Upper lobe of left lung (tissue), 6 donors: ENCODE measurements around the gene ZG16. TPM values are rescaled to one million over a fixed set of nuclear protein-coding genes. Genes with fewer than 3 reads are reported as not detected.
A peak's percentile ranks its signal among the peaks of the same experiment; 100 is the strongest.

ENCODE experiments used
- ATAC-seq, 2 donors: fragments of 200-7000 bp; cut with Tn5 transposase; one replicate each; pipeline ENCODE4 v1.9.1; 2022; ENCODE audit warnings: mild to moderate bottlenecking in 2 of 2, moderate library complexity in 2 of 2; ENCODE audit not compliant: low FRiP score in 2 of 2
- DNase-seq, 2 donors: peaks; one replicate each; pipeline ENCODE4 v3.0.0-alpha.2; 2019 to 2020
- H3K27ac ChIP-seq, 4 donors: fragments of 200-600 bp; sonication (generic); one replicate each; pipeline ENCODE4 v1.5.1; 2016 to 2019
- H3K27me3 ChIP-seq, 4 donors: fragments of 200-600 bp; sonication (generic); one replicate each; pipeline ENCODE4 v1.5.1; 2017 to 2019
- H3K36me3 ChIP-seq, 4 donors: fragments of 200-600 bp; sonication (generic); one replicate each; pipeline ENCODE4 v1.5.1; 2016 to 2019
- H3K4me1 ChIP-seq, 4 donors: fragments of 200-600 bp; sonication (generic); one replicate each; pipeline ENCODE4 v1.5.1; 2018 to 2019
- H3K4me3 ChIP-seq, 4 donors: fragments of 200-600 bp; sonication (generic); one replicate each; pipeline ENCODE4 v1.5.1; 2017 to 2019; ENCODE audit warnings: mild to moderate bottlenecking in 2 of 4, moderate library complexity in 1 of 4
- H3K9me3 ChIP-seq, 4 donors: fragments of 200-600 bp; sonication (generic); one replicate each; pipeline ENCODE4 v1.5.1; 2018 to 2019
- EP300 ChIP-seq, 4 donors: sonication (generic); formaldehyde crosslinking; IDR thresholded peaks; one replicate each; pipeline ENCODE4 v1.5.1; 2017; ENCODE audit warnings: antibody characterized with exemption in 4 of 4, control low read depth in 2 of 4
- POLR2A ChIP-seq, 4 donors: fragments of 450-650 bp; IDR thresholded peaks; one replicate each; pipeline ENCODE4 v1.5.1; 2016 to 2017; ENCODE audit warnings: antibody characterized with exemption in 4 of 4, mild to moderate bottlenecking in 2 of 4
- POLR2AphosphoS5 ChIP-seq, 2 donors: sonication (generic); formaldehyde crosslinking; IDR thresholded peaks; one replicate each; pipeline ENCODE4 v1.5.1; 2017; ENCODE audit warnings: antibody characterized with exemption in 2 of 2
- WGBS, 2 donors: methylation state at CpG; one replicate each; pipeline ENCODE4 v1.1.5; 2017 to 2018; 5-methylcytosine and 5-hydroxymethylcytosine counted together
- total RNA-seq, 6 donors: library from RNA; depleted of rRNA in 4 of 6; stranded (reverse); fragments of >200 nt in 4 of 6; gene quantifications; one replicate each; pipeline versions ENCODE4 v1.1.0 to v1.2.1, GENCODE V29; 2016 to 2021
- TF ChIP-seq, protein P1 (sequence below), 6 experiments: fragments of 450-650 bp in 4 of 6; fragments of 200-600 bp in 2 of 6; sonication (generic) in 2 of 6; IDR thresholded peaks; one replicate each; pipeline ENCODE4 v1.5.1; 2016 to 2019; ENCODE audit warnings: antibody characterized with exemption in 6 of 6
- donor health status: DM: no; HTN: no; CAD: no; lungs with moderate emphysema.
- donor health status: DM: no; HTN: yes; CAD: no; lungs with severe emphysema.

ZG16 gene
- total RNA-seq, 6 donors from 2014 or later = 0.11 TPM; not detected in 5

DNA sequence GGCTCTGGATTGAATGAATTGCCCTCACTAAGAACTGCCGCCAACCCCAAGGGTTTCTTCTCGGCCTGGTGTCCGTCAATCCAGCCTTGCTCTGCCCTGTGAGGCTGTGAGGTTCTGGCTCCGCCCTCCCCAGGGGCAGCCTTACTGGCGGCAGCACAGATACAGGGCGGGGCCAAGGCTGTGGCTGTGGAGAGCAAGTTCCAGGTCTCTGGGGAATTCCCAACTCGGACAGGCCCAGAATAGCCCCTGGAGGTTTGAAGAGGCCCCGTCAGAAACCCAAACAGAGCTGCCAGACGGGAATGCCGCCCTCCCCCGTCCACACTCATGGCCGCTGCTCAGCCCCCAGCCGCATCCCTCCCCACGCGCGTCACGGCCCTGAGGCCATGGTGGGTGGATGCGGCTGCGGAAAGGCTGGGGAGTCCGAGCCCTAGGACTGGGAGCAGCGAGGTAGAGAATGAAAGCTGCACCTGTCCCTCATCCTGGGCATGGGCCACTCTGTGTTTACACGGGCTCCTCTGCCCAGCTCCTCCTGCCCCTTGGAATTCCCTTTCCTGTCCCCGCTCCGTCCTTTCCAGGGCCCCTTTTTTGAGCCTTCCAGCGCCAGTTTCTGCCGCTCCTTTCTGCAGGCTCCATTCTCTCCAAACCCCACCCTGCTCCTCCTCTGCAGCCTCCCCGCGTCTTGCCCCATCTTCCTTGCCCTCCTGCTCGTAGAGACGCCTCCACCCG, 33.3 kb downstream of the ZG16 start:
- WGBS, 2 donors = 0 to 1% methylated on average over 14 to 27 of the region's 31 CpGs
- peak; percentile 59 to 67 for TF ChIP-seq POLR2AphosphoS5 (IDR thresholded peaks at IDR 0.05)
- TF ChIP-seq, protein P1, sequence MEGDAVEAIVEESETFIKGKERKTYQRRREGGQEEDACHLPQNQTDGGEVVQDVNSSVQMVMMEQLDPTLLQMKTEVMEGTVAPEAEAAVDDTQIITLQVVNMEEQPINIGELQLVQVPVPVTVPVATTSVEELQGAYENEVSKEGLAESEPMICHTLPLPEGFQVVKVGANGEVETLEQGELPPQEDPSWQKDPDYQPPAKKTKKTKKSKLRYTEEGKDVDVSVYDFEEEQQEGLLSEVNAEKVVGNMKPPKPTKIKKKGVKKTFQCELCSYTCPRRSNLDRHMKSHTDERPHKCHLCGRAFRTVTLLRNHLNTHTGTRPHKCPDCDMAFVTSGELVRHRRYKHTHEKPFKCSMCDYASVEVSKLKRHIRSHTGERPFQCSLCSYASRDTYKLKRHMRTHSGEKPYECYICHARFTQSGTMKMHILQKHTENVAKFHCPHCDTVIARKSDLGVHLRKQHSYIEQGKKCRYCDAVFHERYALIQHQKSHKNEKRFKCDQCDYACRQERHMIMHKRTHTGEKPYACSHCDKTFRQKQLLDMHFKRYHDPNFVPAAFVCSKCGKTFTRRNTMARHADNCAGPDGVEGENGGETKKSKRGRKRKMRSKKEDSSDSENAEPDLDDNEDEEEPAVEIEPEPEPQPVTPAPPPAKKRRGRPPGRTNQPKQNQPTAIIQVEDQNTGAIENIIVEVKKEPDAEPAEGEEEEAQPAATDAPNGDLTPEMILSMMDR (IDR thresholded peaks at IDR 0.05) = no peak
- TF ChIP-seq POLR2A (IDR thresholded peaks at IDR 0.05) = peak in 2 of 4 donors; percentile 51 to 65
- TF ChIP-seq EP300 (IDR thresholded peaks at IDR 0.05) = no peak
- peak; percentile 92 to 99 for DNase-seq
- peak; percentile 76 to 89 for ATAC-seq
- peaks cover 0 to 5% (median 0%) of the 10 kb centered on the region in 4 donors for H3K27me3 ChIP-seq
- H3K4me3 ChIP-seq = peak overlapping the region; percentile 31 to 61 (median 54)
- peak overlapping the region; percentile 79 to 94 (median 88) for H3K27ac ChIP-seq
- no peaks in the 10 kb centered on the region for H3K9me3 ChIP-seq
- peaks cover 2 to 21% (median 17%) of the 10 kb centered on the region in 4 donors for H3K36me3 ChIP-seq
- H3K4me1 ChIP-seq = peaks cover 54 to 78% (median 66%) of the 10 kb centered on the region in 4 donors

DNA sequence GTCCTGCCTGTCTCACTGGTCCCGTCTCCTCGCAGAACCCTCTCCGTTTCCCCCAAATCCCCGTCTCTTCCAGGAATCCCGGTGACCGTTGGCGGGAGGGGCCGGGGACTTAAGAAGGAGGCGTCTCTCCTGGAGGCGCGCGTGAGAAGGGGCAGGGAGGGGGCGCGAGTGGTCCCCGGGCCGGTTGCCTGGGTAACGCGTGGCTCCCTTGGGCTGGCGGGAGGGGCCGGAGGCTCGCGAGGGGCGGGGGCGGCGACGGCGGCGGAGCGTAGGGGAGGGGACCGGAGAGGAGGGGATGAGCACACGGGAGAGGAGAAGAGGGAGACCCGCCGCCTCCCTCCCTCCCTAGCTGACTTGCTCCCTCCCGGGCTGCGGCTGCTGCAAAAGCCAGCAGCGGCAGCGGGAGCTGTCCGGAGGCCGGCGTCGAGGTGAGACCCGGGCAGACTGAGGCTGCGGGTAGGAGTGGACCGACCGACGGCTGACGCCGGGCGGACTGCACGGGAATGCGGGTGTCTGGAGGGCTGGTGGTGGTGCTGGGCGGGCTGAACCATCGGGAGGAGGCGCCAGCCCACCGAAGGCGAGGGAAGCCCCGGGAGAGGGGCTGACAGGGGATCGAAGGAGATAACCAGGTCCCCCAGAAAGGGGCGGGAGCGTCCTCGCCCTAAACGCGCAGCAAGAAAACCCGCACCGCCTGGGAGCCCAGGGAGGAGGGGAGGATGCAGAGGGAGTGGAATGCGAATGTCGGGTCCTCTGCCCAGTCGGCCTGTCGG, 34.0 kb downstream of the ZG16 start, which contains the start of gene PRRT2:
PRRT2 (plus strand) TSS at position 298 of the 770 bp plus-strand sequence. CDS start 862 bp downstream, outside the sequence.
- peak; percentile 42 to 91 for DNase-seq
- ATAC-seq = no peak
- peak within 1 kb of the TSS; percentile 31 to 61 (median 54) for H3K4me3 ChIP-seq
- TF ChIP-seq EP300 (IDR thresholded peaks at IDR 0.05) (no peak), POLR2A (IDR thresholded peaks at IDR 0.05) (no peak), POLR2AphosphoS5 (IDR thresholded peaks at IDR 0.05) (no peak)
- TF ChIP-seq, protein P1 (IDR thresholded peaks at IDR 0.05) = no peak
- H3K9me3 ChIP-seq = no peaks in the 10 kb centered on the region
- peaks cover 2 to 21% (median 17%) of the 10 kb centered on the region in 4 donors for H3K36me3 ChIP-seq
- peaks cover 55 to 82% (median 69%) of the 10 kb centered on the region in 4 donors for H3K4me1 ChIP-seq
- peaks cover 0 to 5% (median 0%) of the 10 kb centered on the region in 4 donors for H3K27me3 ChIP-seq
- WGBS, 2 donors = 7 to 14% methylated on average over 12 to 26 of the region's 69 CpGs
- H3K27ac ChIP-seq = peak within 1 kb of the TSS; percentile 79 to 94 (median 88)

DNA sequence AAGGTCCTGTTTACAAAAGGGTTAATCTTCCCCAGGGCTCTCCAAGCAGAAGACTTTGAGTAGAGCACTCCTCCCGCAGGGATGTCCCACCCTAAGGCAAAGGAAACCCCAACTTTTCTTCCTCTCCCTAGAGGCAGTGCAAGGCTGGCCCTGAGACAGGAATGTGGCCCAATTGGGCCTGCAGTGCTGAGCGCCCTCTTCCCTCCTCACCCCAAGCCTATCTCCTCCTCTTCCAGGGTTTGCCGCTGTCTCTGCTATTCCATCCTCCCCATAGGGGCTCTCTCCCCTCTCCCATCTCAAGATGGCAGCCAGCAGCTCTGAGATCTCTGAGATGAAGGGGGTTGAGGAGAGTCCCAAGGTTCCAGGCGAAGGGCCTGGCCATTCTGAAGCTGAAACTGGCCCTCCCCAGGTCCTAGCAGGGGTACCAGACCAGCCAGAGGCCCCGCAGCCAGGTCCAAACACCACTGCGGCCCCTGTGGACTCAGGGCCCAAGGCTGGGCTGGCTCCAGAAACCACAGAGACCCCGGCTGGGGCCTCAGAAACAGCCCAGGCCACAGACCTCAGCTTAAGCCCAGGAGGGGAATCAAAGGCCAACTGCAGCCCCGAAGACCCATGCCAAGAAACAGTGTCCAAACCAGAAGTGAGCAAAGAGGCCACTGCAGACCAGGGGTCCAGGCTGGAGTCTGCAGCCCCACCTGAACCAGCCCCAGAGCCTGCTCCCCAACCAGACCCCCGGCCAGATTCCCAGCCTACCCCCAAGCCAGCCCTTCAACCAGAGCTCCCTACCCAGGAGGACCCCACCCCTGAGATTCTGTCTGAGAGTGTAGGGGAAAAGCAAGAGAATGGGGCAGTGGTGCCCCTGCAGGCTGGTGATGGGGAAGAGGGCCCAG, 34.9 kb downstream of the ZG16 start:
- Histone ChIP-seq H3K27me3 (peaks cover 0 to 5% (median 0%) of the 10 kb centered on the region in 4 donors), H3K27ac (peak overlapping the region in 3 of 4 donors; percentile 83 to 94 (median 94)), H3K36me3 (peaks cover 2 to 21% (median 17%) of the 10 kb centered on the region in 4 donors), H3K4me1 (peaks cover 62 to 82% (median 69%) of the 10 kb centered on the region in 4 donors), H3K4me3 (peak overlapping the region in 3 of 4 donors; percentile 51 to 61 (median 57)), H3K9me3 (no peaks in the 10 kb centered on the region)
- TF ChIP-seq POLR2A (IDR thresholded peaks at IDR 0.05) (no peak), EP300 (IDR thresholded peaks at IDR 0.05) (no peak), POLR2AphosphoS5 (IDR thresholded peaks at IDR 0.05) (no peak)
- TF ChIP-seq, protein P1 (IDR thresholded peaks at IDR 0.05) = no peak
- 76 to 88% methylated on average over 5 to 9 of the region's 9 CpGs for WGBS, 2 donors
- ATAC-seq (no peak), DNase-seq (peak in 1 of 2 donors; percentile 26)
